Endothelial cell of umbilical vein (primary cell): ENCODE data around the gene MRPL32. TPM values are rescaled to one million over a fixed set of nuclear protein-coding genes. Genes with fewer than 3 reads are reported as not detected.
A peak's percentile ranks its signal among the peaks of the same experiment; 100 is the strongest.

ENCODE experiments used
- BruUV-seq: library from RNA; stranded (reverse); fragments of 400-500 nt; replicated peaks from 2 replicates; lab custom pipeline; 2021; lab: Mats Ljungman, UMichigan
- CTCF ChIA-PET: fragments of 300-600, 350-600 bp; sonication (Branson Sonifier 250); formaldehyde crosslinking; loops from one replicate; lab custom pipeline; 2021; ENCODE audit warnings: antibody characterized with exemption, inconsistent platforms; lab: Charles Lee
- POLR2A ChIA-PET: fragments of 300-600, 350-600 bp; sonication (Branson Sonifier 250); formaldehyde crosslinking; loops from one replicate; lab custom pipeline; 2021; ENCODE audit warnings: antibody characterized with exemption, inconsistent platforms; lab: Charles Lee
- DNase-seq: peaks from one replicate; pipeline ENCODE4 v3.0.0-alpha.2; 2011; ENCODE audit warnings: low read depth, low spot score
- FAIRE-seq: peaks from 2 replicates; lab custom pipeline; 2011; peaks lifted over from hg19 to GRCh38; lab: Jason Lieb, UNC
- H2AFZ ChIP-seq: 2 replicates; pipeline ENCODE4 v1.6.0; 2012; ENCODE audit warnings: low read depth, low read length, control low read depth, inconsistent platforms
- H3K27ac ChIP-seq: 2 replicates; pipeline ENCODE4 v1.5.1; 2011; ENCODE audit warnings: low read depth, mild to moderate bottlenecking, control low read depth, low read length, moderate library complexity; ENCODE audit not compliant: insufficient read depth
- H3K27me3 ChIP-seq, 2 experiments: 2 replicates each; pipeline versions ENCODE4 v1.6.0 to v1.6.1; 2011; ENCODE audit warnings: low read length in 2 of 2, mixed read lengths in 1 of 2; ENCODE audit not compliant: control insufficient read depth in 2 of 2, insufficient read depth in 2 of 2
- H3K36me3 ChIP-seq, 2 experiments: 2 replicates in 1 of 2; 3 replicates in 1 of 2; pipeline ENCODE4 v1.5.1; 2011; ENCODE audit warnings: low read length in 2 of 2, mild to moderate bottlenecking in 1 of 2, moderate library complexity in 1 of 2; ENCODE audit not compliant: control insufficient read depth in 2 of 2, insufficient read depth in 2 of 2; ENCODE audit errors: extremely low read depth in 1 of 2
- H3K4me1 ChIP-seq: 3 replicates; pipeline ENCODE4 v1.5.1; 2011; ENCODE audit warnings: mild to moderate bottlenecking, low read length; ENCODE audit not compliant: control insufficient read depth, insufficient read depth; ENCODE audit errors: extremely low read depth
- H3K4me2 ChIP-seq: 2 replicates; pipeline ENCODE4 v1.6.1; 2011; ENCODE audit warnings: low read length, control low read depth, mixed read lengths; ENCODE audit not compliant: insufficient read depth
- H3K4me3 ChIP-seq, 3 experiments: fragments of 200-600 bp in 1 of 3; sonication (generic), shearing (Covaris generic) in 1 of 3; replicated peaks in 1 of 3; 2 replicates each; pipeline ENCODE4 v1.5.1; 2011 to 2016; ENCODE audit warnings: control low read depth in 3 of 3, low read length in 3 of 3, mild to moderate bottlenecking in 2 of 3, inconsistent platforms in 1 of 3, low read depth in 1 of 3, moderate library complexity in 1 of 3; ENCODE audit not compliant: insufficient read depth in 1 of 3
- H3K79me2 ChIP-seq: 2 replicates; pipeline ENCODE4 v1.6.0; 2012; ENCODE audit warnings: low read length, inconsistent platforms; ENCODE audit not compliant: control insufficient read depth, insufficient read depth
- H3K9ac ChIP-seq: replicated peaks from 2 replicates; pipeline ENCODE3; 2011; ENCODE audit warnings: low read length, control low read depth; ENCODE audit not compliant: insufficient read depth; ENCODE audit errors: extremely low read depth
- H3K9me1 ChIP-seq: replicated peaks from 3 replicates; pipeline ENCODE4 v1.6.0; 2011; ENCODE audit warnings: mild to moderate bottlenecking, low read length; ENCODE audit not compliant: control insufficient read depth, insufficient read depth; ENCODE audit errors: extremely low read depth
- H3K9me3 ChIP-seq: replicated peaks from 2 replicates; pipeline ENCODE4 v1.5.1; 2012; ENCODE audit warnings: low read length, inconsistent platforms; ENCODE audit not compliant: control insufficient read depth, insufficient read depth
- H4K20me1 ChIP-seq: replicated peaks from 2 replicates; pipeline ENCODE3; 2011; ENCODE audit warnings: mild to moderate bottlenecking, low read length; ENCODE audit not compliant: control insufficient read depth, insufficient read depth; ENCODE audit errors: extremely low read depth
- EZH2 ChIP-seq: IDR thresholded peaks from 2 replicates; pipeline ENCODE4 v1.6.1; 2012; ENCODE audit warnings: borderline replicate concordance, low read depth, mild to moderate bottlenecking, moderate library complexity, low read length, inconsistent platforms; ENCODE audit not compliant: severe bottlenecking
- FOS ChIP-seq: IDR thresholded peaks from 2 replicates; pipeline ENCODE4 v1.6.1; 2011; ENCODE audit warnings: mild to moderate bottlenecking, low read length, moderate library complexity, borderline replicate concordance; ENCODE audit not compliant: insufficient read depth
- GATA2 ChIP-seq: IDR thresholded peaks from 2 replicates; pipeline ENCODE4 v1.7.0; 2011; ENCODE audit warnings: low read depth, mild to moderate bottlenecking, moderate library complexity, mixed read lengths, low read length; ENCODE audit not compliant: insufficient read length, insufficient read depth
- JUN ChIP-seq: IDR thresholded peaks from 2 replicates; pipeline ENCODE4 v1.6.1; 2011; ENCODE audit warnings: borderline replicate concordance, low read depth; ENCODE audit not compliant: insufficient read length, insufficient read depth
- MYC ChIP-seq: IDR thresholded peaks from one replicate; pipeline ENCODE4 v1.6.1; 2011; ENCODE audit warnings: mild to moderate bottlenecking, low read depth, low read length
- POLR2A ChIP-seq: IDR thresholded peaks from 2 replicates; pipeline ENCODE4 v1.6.1; 2012; ENCODE audit warnings: low read depth, mild to moderate bottlenecking, control low read depth, low read length
- POLR2AphosphoS5 ChIP-seq: IDR thresholded peaks from 2 replicates; pipeline ENCODE4 v1.6.1; 2012; ENCODE audit warnings: low read depth, mild to moderate bottlenecking, control low read depth, low read length, moderate library complexity; ENCODE audit not compliant: insufficient read depth
- dilution Hi-C: fragments of 300-500 bp; cut with MboI; formaldehyde crosslinking; loops from one replicate; pipeline ENCODE4 v1.15.0; 2019; ENCODE audit warnings: low sequenced_read_pairs; ENCODE audit not compliant: extremely low pct_ligation_motif_present
- intact Hi-C: fragments of 100-400 bp; cut with micrococcal nuclease; formaldehyde crosslinking; loops from one replicate; pipeline ENCODE4 v1.10.0; 2022
- polyA plus RNA-seq, 4 experiments: library from polyadenylated mRNA; depleted of rRNA in 3 of 4; stranded (reverse) in 3 of 4; unstranded in 1 of 4; fragments of >200 nt; gene quantifications; 2 replicates each; pipeline versions ENCODE4 v1.2.1 to v1.2.3, GENCODE V29; 2011 to 2012; ENCODE audit warnings: missing spikeins in 1 of 4
- total RNA-seq: library from RNA; stranded (reverse); gene quantifications from 2 replicates; pipeline ENCODE4 v1.2.3, GENCODE V29; 2021
- TF ChIP-seq, protein P1 (sequence below), 2 donors: IDR thresholded peaks; 1 replicate in 1 of 2; 2 replicates in 1 of 2; pipeline ENCODE4 v1.5.1; 2011; ENCODE audit warnings: low read length in 2 of 2, mild to moderate bottlenecking in 2 of 2, moderate library complexity in 2 of 2, control low read depth in 1 of 2, inconsistent platforms in 1 of 2, low read depth in 1 of 2; ENCODE audit not compliant: insufficient read depth in 1 of 2; ENCODE audit errors: extremely low read depth in 1 of 2
- TF ChIP-seq, protein P2 (sequence below): IDR thresholded peaks from 2 replicates; pipeline ENCODE4 v1.6.1; 2011; ENCODE audit not compliant: insufficient read depth, insufficient read length

MRPL32 gene
- total and polyA plus RNA-seq, 2 donors (not counting 3 experiments of a cell fraction or from before 2014, with no cell fraction given): 39.9 to 62.2 TPM

DNA sequence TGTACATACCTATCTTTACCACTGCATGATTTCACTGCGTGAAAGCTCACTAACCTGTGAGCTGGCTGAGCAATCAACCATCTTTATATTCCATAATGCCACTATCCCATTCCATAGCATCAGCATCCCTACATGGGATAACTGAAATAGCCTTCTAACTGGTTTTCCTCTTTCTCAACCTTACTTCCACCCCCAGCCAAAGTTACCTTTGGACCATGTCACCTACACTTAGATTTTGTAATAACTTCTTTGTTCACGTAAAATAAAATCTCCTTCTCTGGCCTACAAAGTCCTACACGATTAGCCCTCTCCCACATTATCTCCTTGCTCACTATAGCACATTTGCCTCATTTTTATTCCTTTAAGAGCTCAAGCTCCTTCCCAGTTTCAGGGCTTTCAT lies 2.7 kb upstream of the MRPL32 start:
- no peaks in the 10 kb centered on the region for H3K9me1 ChIP-seq
- peaks cover 76% of the 10 kb centered on the region for H3K79me2 ChIP-seq
- H3K4me3 ChIP-seq: no peak overlapping the region
- no peaks in the 10 kb centered on the region for H3K9me3 ChIP-seq
- dilution Hi-C loops: no loop called here
- no peak overlapping the region for H3K27ac ChIP-seq
- H3K4me2 ChIP-seq: peak overlapping the region; percentile 45
- no peaks in the 10 kb centered on the region for H3K27me3 ChIP-seq
- H3K4me1 ChIP-seq: peaks cover 29% of the 10 kb centered on the region
- TF ChIP-seq EZH2 (no peak), POLR2AphosphoS5 (no peak), MYC (no peak), GATA2 (no peak), FOS (no peak), POLR2A (no peak), JUN (no peak)
- TF ChIP-seq, protein P1, sequence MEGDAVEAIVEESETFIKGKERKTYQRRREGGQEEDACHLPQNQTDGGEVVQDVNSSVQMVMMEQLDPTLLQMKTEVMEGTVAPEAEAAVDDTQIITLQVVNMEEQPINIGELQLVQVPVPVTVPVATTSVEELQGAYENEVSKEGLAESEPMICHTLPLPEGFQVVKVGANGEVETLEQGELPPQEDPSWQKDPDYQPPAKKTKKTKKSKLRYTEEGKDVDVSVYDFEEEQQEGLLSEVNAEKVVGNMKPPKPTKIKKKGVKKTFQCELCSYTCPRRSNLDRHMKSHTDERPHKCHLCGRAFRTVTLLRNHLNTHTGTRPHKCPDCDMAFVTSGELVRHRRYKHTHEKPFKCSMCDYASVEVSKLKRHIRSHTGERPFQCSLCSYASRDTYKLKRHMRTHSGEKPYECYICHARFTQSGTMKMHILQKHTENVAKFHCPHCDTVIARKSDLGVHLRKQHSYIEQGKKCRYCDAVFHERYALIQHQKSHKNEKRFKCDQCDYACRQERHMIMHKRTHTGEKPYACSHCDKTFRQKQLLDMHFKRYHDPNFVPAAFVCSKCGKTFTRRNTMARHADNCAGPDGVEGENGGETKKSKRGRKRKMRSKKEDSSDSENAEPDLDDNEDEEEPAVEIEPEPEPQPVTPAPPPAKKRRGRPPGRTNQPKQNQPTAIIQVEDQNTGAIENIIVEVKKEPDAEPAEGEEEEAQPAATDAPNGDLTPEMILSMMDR (IDR thresholded peaks at IDR 0.05; ENCODE audit: extremely low read depth in 1 of 2, insufficient read depth in 1 of 2, low read depth in 1 of 2, low read length in 2 of 2): no peak
- TF ChIP-seq, protein P2, sequence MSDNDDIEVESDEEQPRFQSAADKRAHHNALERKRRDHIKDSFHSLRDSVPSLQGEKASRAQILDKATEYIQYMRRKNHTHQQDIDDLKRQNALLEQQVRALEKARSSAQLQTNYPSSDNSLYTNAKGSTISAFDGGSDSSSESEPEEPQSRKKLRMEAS: no peak
- intact Hi-C loops: no loop called here
- POLR2A ChIA-PET: no interaction called here
- peaks cover 5 to 11% of the 10 kb centered on the region in 2 experiments for H3K36me3 ChIP-seq
- FAIRE-seq: no peak
- no peak overlapping the region for H2AFZ ChIP-seq
- DNase-seq: no peak
- H4K20me1 ChIP-seq: no peaks in the 10 kb centered on the region
- no peak overlapping the region for H3K9ac ChIP-seq
- BruUV-seq: no TSS peak
- CTCF ChIA-PET: interaction anchor here (0.6 to 1.9 kb wide), 3 partner anchors 12 to 653 kb away, joined by 4 to 7 read pairs (median 5); partner anchors contain the start of gene STK17A
